Ishikawa (cell line): ENCODE data around the gene PJVK.

Source experiments
- CEBPB ChIP-seq: IDR thresholded peaks from 2 replicates; pipeline ENCODE4 v1.6.1; 2012
- EP300 ChIP-seq: IDR thresholded peaks from 2 replicates; pipeline ENCODE4 v1.6.1; 2012; ENCODE audit warnings: borderline replicate concordance
- FOXM1 ChIP-seq: IDR thresholded peaks from 2 replicates; pipeline ENCODE4 v1.6.1; 2012; ENCODE audit warnings: low read depth, borderline replicate concordance
- RAD21 ChIP-seq: IDR thresholded peaks from 2 replicates; pipeline ENCODE4 v1.6.1; 2012; ENCODE audit warnings: low read depth
- TAF1 ChIP-seq: IDR thresholded peaks from 2 replicates; pipeline ENCODE4 v1.6.1; 2012; ENCODE audit warnings: low read depth, mild to moderate bottlenecking
- YY1 ChIP-seq: IDR thresholded peaks from 2 replicates; pipeline ENCODE4 v1.6.1; 2012; ENCODE audit warnings: low read depth

DNA sequence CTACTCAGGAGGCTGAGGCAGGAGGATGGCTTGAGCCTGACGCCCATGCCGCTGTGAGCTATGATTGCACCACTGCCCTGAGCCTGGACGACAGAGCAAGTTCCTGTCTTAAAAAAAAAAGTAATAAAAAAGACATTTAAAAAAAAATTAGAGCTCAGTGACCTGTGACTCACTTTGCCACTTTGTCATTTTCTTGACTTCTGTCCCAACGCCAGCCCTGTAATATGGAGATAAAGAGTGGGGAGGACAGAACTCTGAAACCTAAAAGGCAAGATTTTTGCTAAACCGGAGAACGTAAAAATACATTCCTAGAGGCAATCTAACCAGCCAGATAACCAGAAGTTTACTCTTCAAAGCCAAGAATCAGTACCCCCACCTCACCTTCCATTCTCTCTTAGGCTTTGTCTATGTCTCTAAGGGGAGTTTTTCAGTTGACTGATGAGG lies 49.2 kb upstream of the PJVK start:
- TF ChIP-seq TAF1 (no peak), RAD21 (no peak), FOXM1 (no peak), CEBPB (no peak), YY1 (no peak), EP300 (no peak)
